Caco-2 (cell line): ENCODE results near the gene HOXD8. TPM values are rescaled to one million over a fixed set of nuclear protein-coding genes. Genes with fewer than 3 reads are reported as not detected.

Experiments
- BruUV-seq: library from RNA; stranded (reverse); fragments of 400-500 nt; replicated peaks from 2 replicates; lab custom pipeline; 2021; lab: Mats Ljungman, UMichigan
- CTCF ChIA-PET: fragments of 300-600 bp; sonication (Branson Sonifier 250); formaldehyde crosslinking; loops from one replicate; lab custom pipeline; 2022; ENCODE audit warnings: antibody characterized with exemption; lab: Charles Lee
- POLR2A ChIA-PET: fragments of 300-600 bp; sonication (Branson Sonifier 250); formaldehyde crosslinking; loops from one replicate; lab custom pipeline; 2022; ENCODE audit warnings: antibody characterized with exemption; lab: Charles Lee
- DNase-seq, 2 experiments: peaks; one replicate each; pipeline versions ENCODE4 v3.0.0 to v3.0.0-alpha.2; 2020 to 2022
- H3K27me3 ChIP-seq: replicated peaks from 2 replicates; pipeline ENCODE4 v1.6.0; 2011; ENCODE audit warnings: low read length; ENCODE audit not compliant: control insufficient read depth, insufficient read depth
- H3K36me3 ChIP-seq: 2 replicates; pipeline ENCODE4 v1.5.1; 2011; ENCODE audit warnings: low read length; ENCODE audit not compliant: control insufficient read depth, insufficient read depth
- H3K4me1 ChIP-seq: fragments of 250-450 bp; sonication (Bioruptor Pico); 2 replicates; pipeline ENCODE4 v1.5.1; 2020; ENCODE audit warnings: mild to moderate bottlenecking
- H3K4me3 ChIP-seq: 2 replicates; pipeline ENCODE4 v1.5.1; 2011; ENCODE audit warnings: low read depth, mild to moderate bottlenecking, control low read depth, low read length
- H3K9me3 ChIP-seq: fragments of 250-450 bp; sonication (Bioruptor Pico); 2 replicates; pipeline ENCODE4 v1.5.1; 2020; ENCODE audit warnings: mild to moderate bottlenecking, moderate library complexity
- H3K27ac Mint-ChIP-seq: one replicate; pipeline ENCODE4 v1.8.0; 2022; ENCODE audit warnings: mixed read lengths; ENCODE audit not compliant: unreplicated experiment
- H3K27me3 Mint-ChIP-seq: one replicate; pipeline ENCODE4 v1.8.0; 2022; ENCODE audit warnings: mixed read lengths; ENCODE audit not compliant: insufficient read depth, unreplicated experiment
- H3K36me3 Mint-ChIP-seq: one replicate; pipeline ENCODE4 v1.8.0; 2022; ENCODE audit warnings: mild to moderate bottlenecking, mixed read lengths; ENCODE audit not compliant: insufficient read depth, unreplicated experiment
- H3K4me1 Mint-ChIP-seq: one replicate; pipeline ENCODE4 v1.8.0; 2022; ENCODE audit warnings: low read depth, mixed read lengths; ENCODE audit not compliant: unreplicated experiment
- H3K4me3 Mint-ChIP-seq: one replicate; pipeline ENCODE4 v1.8.0; 2022; ENCODE audit warnings: mild to moderate bottlenecking, moderate library complexity, mixed read lengths; ENCODE audit not compliant: unreplicated experiment
- H3K9me3 Mint-ChIP-seq: one replicate; pipeline ENCODE4 v1.8.0; 2022; ENCODE audit warnings: mixed read lengths; ENCODE audit not compliant: unreplicated experiment
- intact Hi-C: fragments of 100-400 bp; cut with micrococcal nuclease; formaldehyde crosslinking; loops from one replicate; pipeline ENCODE4 v1.10.0; 2022; ENCODE audit not compliant: unreplicated experiment
- total RNA-seq: library from RNA; stranded (reverse); gene quantifications from 2 replicates; pipeline ENCODE4 v1.2.3, GENCODE V29; 2022
- TF ChIP-seq, protein P1 (sequence below), 2 experiments: fragments of 200-600 bp in 1 of 2; IDR thresholded peaks; 1 replicate in 1 of 2; 2 replicates in 1 of 2; pipeline versions ENCODE4 v1.5.1 to v1.8.0; 2011 to 2022; ENCODE audit warnings: antibody characterized with exemption in 1 of 2, control low read depth in 1 of 2, inconsistent platforms in 1 of 2, low read depth in 1 of 2, low read length in 1 of 2, mild to moderate bottlenecking in 1 of 2, moderate library complexity in 1 of 2; ENCODE audit not compliant: insufficient read depth in 1 of 2, severe bottlenecking in 1 of 2, unreplicated experiment in 1 of 2

Gene HOXD8
- total RNA-seq, 1 experiment from 2014 or later, result not detected

DNA sequence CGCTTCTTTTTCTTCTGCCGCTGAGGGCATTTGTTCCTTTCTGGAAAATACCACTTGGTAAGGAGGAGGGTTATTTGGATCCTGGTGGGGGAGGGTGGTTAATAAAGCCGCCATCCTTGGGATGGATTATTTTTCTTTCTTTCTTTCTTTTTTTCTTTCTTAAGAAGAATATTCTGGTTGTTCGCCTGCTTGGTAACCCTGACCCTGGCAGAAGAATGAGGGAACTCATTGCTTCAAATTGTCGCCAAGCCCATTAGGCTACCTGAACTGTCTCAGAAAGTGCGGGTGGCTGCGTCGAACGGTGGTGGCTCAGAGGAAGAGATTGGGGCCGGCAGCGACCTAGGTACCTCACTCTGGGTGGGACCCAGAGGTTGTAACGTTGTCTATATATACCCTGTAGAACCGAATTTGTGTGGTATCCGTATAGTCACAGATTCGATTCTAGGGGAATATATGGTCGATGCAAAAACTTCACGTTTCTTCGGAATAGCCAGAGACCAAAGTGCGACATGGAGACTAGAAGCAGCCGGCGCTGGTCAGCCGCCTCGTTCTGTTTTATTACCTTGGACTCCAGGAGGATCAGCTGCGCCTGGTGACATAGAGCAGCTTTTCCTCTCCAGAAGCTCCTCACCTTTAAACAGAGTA is 20.6 kb downstream of the HOXD8 start:
- H3K9me3 ChIP-seq, result no peaks in the 10 kb centered on the region
- H3K4me3 Mint-ChIP-seq, result no peak overlapping the region
- H3K4me3 ChIP-seq, result no peak overlapping the region
- DNase-seq, result no peak
- TF ChIP-seq, protein P1, sequence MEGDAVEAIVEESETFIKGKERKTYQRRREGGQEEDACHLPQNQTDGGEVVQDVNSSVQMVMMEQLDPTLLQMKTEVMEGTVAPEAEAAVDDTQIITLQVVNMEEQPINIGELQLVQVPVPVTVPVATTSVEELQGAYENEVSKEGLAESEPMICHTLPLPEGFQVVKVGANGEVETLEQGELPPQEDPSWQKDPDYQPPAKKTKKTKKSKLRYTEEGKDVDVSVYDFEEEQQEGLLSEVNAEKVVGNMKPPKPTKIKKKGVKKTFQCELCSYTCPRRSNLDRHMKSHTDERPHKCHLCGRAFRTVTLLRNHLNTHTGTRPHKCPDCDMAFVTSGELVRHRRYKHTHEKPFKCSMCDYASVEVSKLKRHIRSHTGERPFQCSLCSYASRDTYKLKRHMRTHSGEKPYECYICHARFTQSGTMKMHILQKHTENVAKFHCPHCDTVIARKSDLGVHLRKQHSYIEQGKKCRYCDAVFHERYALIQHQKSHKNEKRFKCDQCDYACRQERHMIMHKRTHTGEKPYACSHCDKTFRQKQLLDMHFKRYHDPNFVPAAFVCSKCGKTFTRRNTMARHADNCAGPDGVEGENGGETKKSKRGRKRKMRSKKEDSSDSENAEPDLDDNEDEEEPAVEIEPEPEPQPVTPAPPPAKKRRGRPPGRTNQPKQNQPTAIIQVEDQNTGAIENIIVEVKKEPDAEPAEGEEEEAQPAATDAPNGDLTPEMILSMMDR (IDR thresholded peaks at IDR 0.05; ENCODE audit: insufficient read depth in 1 of 2, low read depth in 1 of 2, low read length in 1 of 2, severe bottlenecking in 1 of 2, unreplicated experiment in 1 of 2), result no peak
- BruUV-seq, result no TSS peak
- H3K4me1 ChIP-seq, result no peaks in the 10 kb centered on the region
- ChIA-PET CTCF (no interaction called here), POLR2A (no interaction called here)
- H3K27me3 ChIP-seq, result 0 out of 2 replicates have a peak, but pooled peaks cover 1% of the 10 kb centered on the region
- no peaks in the 10 kb centered on the region for H3K36me3 Mint-ChIP-seq
- H3K27me3 Mint-ChIP-seq, result peaks cover 4% of the 10 kb centered on the region
- intact Hi-C loops, result no loop called here
- H3K27ac Mint-ChIP-seq, result no peak overlapping the region
- no peaks in the 10 kb centered on the region for H3K4me1 Mint-ChIP-seq
- no peaks in the 10 kb centered on the region for H3K9me3 Mint-ChIP-seq
- H3K36me3 ChIP-seq, result no peaks in the 10 kb centered on the region

DNA sequence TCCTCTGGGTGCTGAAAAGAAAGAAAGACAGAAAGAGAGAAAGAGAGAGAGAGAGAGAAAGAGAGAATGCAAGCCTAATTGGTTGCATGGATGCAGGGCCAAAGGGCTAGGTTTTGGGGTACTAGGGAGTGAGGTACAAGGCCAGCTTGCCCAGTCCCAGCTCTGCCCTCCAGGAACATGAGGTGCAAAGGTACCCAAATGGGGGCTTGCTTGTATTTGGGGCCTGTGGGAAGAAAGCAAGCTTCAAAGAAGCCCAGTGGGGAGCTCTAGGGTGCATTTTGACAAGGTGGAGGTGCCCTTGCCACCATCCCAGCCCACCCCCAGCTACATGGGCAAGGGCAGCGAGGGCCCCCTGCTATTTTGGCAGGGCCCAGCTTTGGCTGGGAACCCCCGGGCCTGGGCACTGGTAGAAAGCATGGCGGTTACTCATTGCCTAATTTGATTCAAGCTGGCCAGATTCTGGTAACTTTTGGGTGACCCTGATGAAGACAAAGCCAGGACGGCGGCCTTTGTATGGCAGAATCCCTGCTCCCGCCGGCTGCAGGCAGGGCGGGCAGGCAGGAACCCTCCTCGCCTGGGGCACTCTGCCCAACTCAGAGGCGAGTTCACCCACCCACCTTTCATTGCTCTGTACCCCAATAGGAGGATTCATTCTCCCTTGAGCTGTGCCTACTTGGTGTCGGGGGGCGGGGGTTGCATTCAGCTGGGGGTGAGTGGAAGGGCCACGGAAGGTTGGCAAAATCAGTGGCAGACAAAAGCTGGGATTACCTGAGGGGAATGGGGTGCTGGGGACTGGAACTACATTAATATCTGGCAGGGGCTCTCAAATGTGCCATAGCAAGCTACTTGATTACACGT is 21.3 kb downstream of the HOXD8 start:
- Mint-ChIP-seq H3K36me3 (no peaks in the 10 kb centered on the region), H3K4me3 (no peak overlapping the region), H3K27ac (no peak overlapping the region), H3K27me3 (peaks cover 10% of the 10 kb centered on the region), H3K9me3 (no peaks in the 10 kb centered on the region), H3K4me1 (no peaks in the 10 kb centered on the region)
- TF ChIP-seq, protein P1 (IDR thresholded peaks at IDR 0.05; ENCODE audit: insufficient read depth in 1 of 2, low read depth in 1 of 2, low read length in 1 of 2, severe bottlenecking in 1 of 2, unreplicated experiment in 1 of 2), result no peak
- POLR2A ChIA-PET, result no interaction called here
- no peak for DNase-seq
- H3K4me3 ChIP-seq, result no peak overlapping the region
- no peaks in the 10 kb centered on the region for H3K4me1 ChIP-seq
- H3K9me3 ChIP-seq, result no peaks in the 10 kb centered on the region
- H3K27me3 ChIP-seq, result no peaks in the 10 kb centered on the region; the same call in 1 of the 2 replicates
- intact Hi-C loops, result no loop called here
- no peaks in the 10 kb centered on the region for H3K36me3 ChIP-seq
- CTCF ChIA-PET, result no interaction called here
- BruUV-seq, result no TSS peak

- TF ChIP-seq, protein P1 (IDR thresholded peaks at IDR 0.05; ENCODE audit: insufficient read depth in 1 of 2, low read depth in 1 of 2, low read length in 1 of 2, severe bottlenecking in 1 of 2, unreplicated experiment in 1 of 2), result no peak
- intact Hi-C loops, result no loop called here
- Mint-ChIP-seq H3K4me3 (no peak within 1 kb of the TSS), H3K4me1 (no peaks in the 10 kb centered on the region), H3K27me3 (peaks cover 12% of the 10 kb centered on the region), H3K36me3 (no peaks in the 10 kb centered on the region), H3K27ac (no peak within 1 kb of the TSS), H3K9me3 (no peaks in the 10 kb centered on the region)
- CTCF ChIA-PET, result no interaction called here
- Histone ChIP-seq H3K36me3 (no peaks in the 10 kb centered on the region), H3K27me3 (no peaks in the 10 kb centered on the region; the same call in 1 of the 2 replicates), H3K9me3 (no peaks in the 10 kb centered on the region), H3K4me3 (no peak within 1 kb of the TSS), H3K4me1 (no peaks in the 10 kb centered on the region)
- POLR2A ChIA-PET, result no interaction called here
- no peak for DNase-seq
- BruUV-seq, result no TSS peak
These were observed 22.2 kb downstream of the HOXD8 start, which contains the start of gene HOXD4 for GRCh38 chr2:176151442-176152287. Gene HOXD4, plus strand, starts transcription at chr2:176151550. Its CDS starts 84 bp downstream, at chr2:176151634.
